ENCODE data around the gene MLF1. TPM values are rescaled to one million over a fixed set of nuclear protein-coding genes. Genes with fewer than 3 reads are reported as not detected.

The MLF1 gene
- total RNA-seq, 1 experiment from 2014 or later: 19.8 TPM

DNA sequence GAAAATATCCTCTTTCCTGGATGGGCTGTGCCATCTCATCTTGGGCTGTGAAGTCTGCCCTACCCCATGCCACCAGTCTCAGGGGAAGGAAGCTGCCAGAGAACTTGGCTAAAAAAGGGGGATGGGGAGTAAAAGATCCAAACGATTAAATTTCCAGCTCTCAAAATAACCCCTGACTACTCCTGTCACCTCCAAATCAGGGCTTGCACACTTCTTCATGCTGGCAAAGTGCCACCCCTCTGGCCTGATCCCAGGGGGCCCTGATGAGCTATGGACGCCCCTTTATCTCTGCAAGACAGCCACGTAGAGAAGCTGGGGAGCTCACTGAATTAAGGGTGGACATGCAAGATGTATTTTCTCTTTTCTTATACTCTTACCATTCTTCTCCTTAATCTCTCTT, 1.2 kb upstream of the MLF1 start:
- in situ Hi-C loops (cut with HindIII; ENCODE audit: low pct_unique_long_range_greater_than_20kb, low sequenced_read_pairs): no loop called here
- no peak for DNase-seq (ENCODE audit: low read depth, low spot score)

DNA sequence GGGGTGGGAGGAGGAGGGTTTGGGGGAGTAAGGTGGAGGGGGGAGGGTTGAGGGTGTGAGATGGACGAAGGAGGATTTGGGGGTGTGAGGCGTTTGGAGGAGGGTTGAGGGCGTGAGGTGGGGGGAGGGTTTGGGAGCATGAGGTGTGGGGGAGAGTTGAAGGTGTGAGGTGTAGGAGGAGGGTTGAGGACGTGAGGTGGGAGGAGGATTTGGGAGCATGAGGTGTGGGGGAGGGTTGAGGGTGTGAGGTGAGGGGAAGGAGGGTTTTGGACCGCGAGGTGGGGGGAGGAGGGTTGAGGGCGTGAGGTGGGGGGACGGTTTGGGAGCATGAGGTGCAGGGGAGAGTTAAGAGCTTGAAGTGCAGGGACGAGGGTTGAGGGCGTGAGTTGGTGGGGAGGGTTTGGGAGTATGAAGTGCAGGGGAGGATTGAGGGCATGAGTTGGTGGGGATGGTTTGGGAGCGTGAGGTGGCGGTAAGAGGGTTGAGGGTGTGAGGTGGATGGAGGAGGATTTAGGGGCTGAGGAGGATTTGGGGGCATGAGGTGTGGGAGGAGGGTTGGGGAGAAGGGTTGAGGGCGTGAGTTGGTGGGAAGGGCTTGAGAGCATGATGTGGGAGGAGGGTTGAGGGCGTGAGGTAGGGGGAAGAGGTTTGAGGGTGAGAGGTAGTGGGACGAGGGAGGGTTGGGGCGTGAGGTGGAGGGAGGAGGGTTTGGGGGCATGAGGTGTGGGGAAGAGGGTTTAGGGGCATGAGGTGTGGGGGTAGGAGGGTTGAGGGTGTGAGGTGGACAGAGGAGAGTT, 1.2 kb downstream of the MLF1 start:
- in situ Hi-C loops (cut with HindIII; ENCODE audit: low pct_unique_long_range_greater_than_20kb, low sequenced_read_pairs): no loop called here
- no peak for DNase-seq (ENCODE audit: low read depth, low spot score)

DNA sequence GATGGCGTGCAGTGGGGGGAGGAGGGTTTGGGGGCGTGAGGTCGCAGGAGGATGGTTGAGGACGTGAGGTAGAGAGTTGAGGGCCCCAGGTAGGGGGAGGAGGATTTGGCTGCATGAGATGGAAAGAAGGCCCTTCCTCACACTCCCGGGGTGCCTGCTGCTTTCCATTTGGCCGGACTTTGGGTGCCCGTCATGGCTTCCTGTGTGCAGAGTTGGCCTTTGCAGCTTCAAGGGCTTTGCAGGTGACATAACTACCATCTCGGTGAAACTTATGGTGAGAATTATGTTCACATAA, 1.7 kb downstream of the MLF1 start:
- no peak for DNase-seq (ENCODE audit: low read depth, low spot score)
- in situ Hi-C loops (cut with HindIII; ENCODE audit: low pct_unique_long_range_greater_than_20kb, low sequenced_read_pairs): no loop called here

DNA sequence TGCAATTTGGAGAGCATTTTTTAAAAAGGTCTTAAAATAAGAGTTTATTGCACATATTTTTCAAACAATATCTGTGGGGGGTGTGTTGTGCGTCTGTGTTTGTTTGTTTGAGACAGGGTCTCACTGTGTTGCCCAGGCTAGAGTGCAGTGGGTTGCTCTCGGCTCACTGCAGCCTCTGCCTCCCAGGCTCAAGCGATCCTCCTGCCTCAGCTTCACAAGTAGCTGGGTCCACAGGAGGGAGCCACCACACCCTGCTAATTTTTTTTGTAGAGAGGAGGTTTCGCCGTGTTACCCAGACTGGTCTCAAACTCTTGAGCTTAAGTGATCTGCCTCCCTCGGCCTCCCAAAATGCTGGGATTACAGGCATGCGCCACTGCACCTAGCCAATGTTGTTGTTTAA, 2.7 kb downstream of the MLF1 start:
- DNase-seq (ENCODE audit: low read depth, low spot score): peak; percentile 41
- in situ Hi-C loops (cut with HindIII; ENCODE audit: low pct_unique_long_range_greater_than_20kb, low sequenced_read_pairs): no loop called here

DNA sequence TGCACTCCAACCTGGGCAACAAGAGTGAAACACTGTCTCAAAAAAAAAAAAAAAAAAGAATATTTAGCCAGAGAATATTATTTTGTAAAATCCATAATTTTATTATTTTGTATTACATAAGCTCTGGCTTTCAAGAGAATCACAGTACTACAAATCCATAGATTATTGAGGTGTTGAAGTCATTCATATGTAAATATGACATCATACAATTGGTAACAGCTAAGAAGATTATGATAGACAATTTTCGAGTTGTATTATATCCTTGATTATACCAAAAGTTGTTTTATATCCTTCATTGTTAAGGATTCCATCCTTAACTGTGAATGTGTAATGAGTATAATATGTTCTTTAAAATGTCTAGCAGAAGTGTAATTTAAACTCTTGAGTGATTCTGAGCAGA, 3.7 kb downstream of the MLF1 start:
- in situ Hi-C loops (cut with HindIII; ENCODE audit: low pct_unique_long_range_greater_than_20kb, low sequenced_read_pairs): no loop called here

DNA sequence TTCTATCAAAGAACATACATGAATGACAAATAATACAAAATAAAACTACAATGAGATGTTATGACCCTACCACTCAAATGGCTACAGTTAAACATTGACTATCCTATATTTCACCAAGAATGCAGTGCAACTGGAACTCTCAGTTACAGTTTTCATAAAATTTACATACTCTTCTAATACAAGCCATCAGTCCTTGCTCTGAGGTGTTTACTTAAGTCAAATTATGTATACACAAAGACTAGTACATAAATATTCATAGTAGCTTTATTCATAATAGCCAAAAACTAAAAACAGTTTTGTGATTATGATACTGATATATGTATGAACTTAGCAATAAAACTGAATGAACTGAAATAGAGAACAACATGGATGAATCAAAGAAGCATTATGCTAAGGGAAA, 19.2 kb downstream of the MLF1 start:
- in situ Hi-C loops (cut with HindIII; ENCODE audit: low pct_unique_long_range_greater_than_20kb, low sequenced_read_pairs): no loop called here
- no peak for DNase-seq (ENCODE audit: low read depth, low spot score)

More for the DNA sequence above, 3.7 kb downstream of the MLF1 start:
- DNase-seq (ENCODE audit: low read depth, low spot score): no peak

DNA sequence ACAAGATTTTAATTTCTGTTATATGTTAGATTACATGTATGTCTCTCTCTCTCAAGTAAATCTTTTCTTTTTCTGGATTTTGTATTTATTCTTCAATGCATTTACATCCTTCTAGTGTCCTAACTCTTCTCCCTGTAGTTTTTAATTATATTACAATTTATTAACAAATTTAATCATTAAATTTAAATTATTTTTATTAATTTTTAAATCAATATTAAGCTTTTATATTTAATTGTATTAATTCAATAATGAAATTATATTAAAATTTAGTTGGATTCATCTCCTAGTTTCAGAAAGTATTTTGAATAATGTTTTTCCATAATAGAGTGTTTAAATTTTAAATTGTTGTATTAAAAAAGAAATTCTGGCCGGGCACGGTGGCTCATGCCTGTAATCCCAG, 29.8 kb downstream of the MLF1 start:
- in situ Hi-C loops (cut with HindIII; ENCODE audit: low pct_unique_long_range_greater_than_20kb, low sequenced_read_pairs): no loop called here

DNA sequence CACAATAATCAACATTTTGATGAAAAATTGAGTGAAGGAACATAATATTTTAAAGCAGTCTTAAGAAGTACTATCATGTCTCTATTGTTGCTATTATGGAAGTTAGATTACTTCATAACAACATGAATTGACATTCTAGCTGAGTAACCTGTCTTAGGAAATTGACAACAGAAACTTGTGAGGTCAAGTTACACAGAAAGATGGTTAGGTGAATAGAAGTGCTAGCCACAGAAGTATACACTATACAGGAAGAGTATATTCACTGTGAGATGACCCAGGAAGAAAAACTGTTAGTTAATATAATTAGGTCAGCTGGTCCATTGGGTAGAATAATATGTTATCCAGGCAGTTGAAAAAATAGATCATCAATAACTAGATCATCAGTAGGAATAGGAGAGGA, 31.2 kb downstream of the MLF1 start:
- in situ Hi-C loops (cut with HindIII; ENCODE audit: low pct_unique_long_range_greater_than_20kb, low sequenced_read_pairs): no loop called here
- DNase-seq (ENCODE audit: low read depth, low spot score): no peak

More for the DNA sequence above, 29.8 kb downstream of the MLF1 start:
- no peak for DNase-seq (ENCODE audit: low read depth, low spot score)

DNA sequence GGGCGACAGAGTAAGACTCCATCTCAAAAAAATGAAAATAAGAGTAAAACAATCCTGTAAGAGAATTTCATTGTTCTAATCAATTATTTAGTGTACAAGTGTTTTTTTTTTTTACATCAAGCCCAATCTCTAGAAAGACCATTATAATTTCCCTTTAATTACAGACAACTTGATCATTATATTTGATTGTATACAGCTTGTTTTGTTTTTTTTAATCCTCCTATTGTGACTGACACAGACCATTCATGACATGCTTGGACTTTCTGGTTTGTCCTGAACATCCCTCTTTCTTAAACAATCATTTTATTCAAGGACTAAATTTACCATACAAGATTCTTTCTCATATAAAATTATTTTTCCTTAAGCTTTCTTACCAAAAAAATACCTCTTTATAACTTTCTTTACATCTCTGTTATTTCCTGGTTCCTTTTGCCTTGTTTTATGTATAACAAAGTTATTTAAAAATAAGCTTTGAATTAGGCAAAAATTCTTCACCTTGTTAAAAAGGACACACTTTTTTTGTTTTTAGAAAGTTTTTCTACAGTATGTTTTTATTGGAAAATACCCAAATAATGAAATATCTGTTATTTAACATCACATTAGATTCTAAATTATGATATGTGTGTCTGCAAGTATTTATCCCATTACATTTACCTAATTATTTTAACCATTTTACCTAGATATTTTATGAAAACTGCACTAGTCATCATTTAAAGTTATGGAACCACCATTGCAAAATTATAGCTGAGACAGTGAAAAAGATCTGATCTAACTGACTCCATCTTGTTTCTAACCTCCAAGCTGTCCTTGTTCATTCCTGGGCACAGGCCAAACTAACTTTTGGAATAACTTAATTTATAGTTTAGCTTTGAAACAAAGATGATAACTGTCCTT, 47.2 kb downstream of the MLF1 start:
- in situ Hi-C loops (cut with HindIII; ENCODE audit: low pct_unique_long_range_greater_than_20kb, low sequenced_read_pairs): no loop called here
- no peak for DNase-seq (ENCODE audit: low read depth, low spot score)

DNA sequence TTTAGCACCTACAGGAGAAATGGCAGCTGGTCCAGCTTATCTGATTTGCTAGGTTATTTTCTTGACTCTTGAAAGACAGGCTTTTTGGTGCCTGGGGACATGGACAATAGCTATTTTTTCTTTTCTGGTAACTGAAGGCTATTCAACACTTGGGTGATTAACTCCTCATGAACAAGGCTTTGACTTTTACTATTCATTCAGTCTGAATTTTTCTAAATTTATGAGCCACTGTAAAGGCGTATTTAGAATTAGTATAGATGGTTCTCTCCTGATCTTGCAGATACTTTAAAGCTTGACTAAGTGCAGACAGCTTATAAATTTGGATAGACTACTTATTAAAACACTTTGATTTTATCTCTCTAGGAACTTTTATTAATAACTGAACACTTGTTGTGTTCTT, 54.9 kb downstream of the MLF1 start:
- in situ Hi-C loops (cut with HindIII; ENCODE audit: low pct_unique_long_range_greater_than_20kb, low sequenced_read_pairs): no loop called here
- DNase-seq (ENCODE audit: low read depth, low spot score): no peak

DNA sequence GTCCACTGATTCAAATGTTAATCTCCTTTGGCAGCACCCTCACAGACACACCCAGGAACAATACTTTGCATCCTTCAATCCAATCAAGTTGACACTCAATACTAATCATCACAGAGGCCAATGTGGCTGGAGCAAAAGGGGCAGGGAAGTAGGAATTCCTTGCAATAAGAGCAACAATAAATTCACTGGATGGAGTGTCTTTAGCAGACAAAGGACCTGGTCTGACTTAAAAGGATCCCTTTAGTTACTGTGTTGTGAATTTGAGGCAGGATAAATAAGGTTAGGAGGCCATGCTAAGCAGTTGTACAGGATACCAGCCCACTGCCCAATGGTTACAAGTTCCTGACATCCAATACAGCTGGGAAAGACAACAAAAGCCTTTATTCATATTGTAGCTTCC, 61.0 kb downstream of the MLF1 start:
- no peak for DNase-seq (ENCODE audit: low read depth, low spot score)
- in situ Hi-C loops (cut with HindIII; ENCODE audit: low pct_unique_long_range_greater_than_20kb, low sequenced_read_pairs): no loop called here

DNA sequence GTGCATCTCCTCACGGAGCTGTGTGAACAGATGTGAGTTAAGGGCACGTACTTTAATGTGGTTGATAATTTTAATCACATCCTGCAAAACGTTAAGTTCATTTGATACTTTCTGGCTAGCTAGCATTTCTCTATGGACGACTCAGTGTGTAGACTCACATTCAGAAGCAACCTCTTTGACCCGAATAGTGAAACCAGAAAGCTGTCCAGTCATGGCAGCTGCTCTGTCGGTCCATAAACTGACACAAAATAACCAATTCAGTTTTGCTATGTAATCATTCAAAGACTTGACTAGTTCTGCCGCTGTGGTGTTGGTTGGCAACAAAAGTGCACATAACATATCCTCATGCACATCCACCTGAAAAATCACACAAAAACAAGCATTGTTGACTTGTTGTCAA, 69.7 kb downstream of the MLF1 start:
- DNase-seq (ENCODE audit: low read depth, low spot score): no peak
- in situ Hi-C loops (cut with HindIII; ENCODE audit: low pct_unique_long_range_greater_than_20kb, low sequenced_read_pairs): no loop called here

DNA sequence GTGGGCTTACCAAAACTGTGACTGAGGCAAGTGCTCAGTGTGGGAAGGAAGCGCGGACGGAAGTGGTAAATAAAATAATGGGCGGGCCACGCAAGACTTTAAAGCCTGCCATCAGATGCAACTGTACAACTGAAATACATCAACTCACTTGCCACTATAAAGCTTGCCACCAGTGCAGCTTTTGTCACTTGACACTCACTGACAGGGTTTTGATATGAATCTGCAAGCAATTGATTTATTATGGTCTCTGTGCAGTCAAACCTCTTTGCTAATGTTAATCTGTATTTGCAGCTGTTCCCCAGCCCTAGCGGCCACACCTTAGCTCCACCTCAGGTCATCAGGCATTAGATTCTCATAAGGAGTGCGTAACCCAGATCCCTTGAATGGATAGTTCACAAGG, 71.0 kb downstream of the MLF1 start:
- in situ Hi-C loops (cut with HindIII; ENCODE audit: low pct_unique_long_range_greater_than_20kb, low sequenced_read_pairs): no loop called here
- DNase-seq (ENCODE audit: low read depth, low spot score): no peak

DNA sequence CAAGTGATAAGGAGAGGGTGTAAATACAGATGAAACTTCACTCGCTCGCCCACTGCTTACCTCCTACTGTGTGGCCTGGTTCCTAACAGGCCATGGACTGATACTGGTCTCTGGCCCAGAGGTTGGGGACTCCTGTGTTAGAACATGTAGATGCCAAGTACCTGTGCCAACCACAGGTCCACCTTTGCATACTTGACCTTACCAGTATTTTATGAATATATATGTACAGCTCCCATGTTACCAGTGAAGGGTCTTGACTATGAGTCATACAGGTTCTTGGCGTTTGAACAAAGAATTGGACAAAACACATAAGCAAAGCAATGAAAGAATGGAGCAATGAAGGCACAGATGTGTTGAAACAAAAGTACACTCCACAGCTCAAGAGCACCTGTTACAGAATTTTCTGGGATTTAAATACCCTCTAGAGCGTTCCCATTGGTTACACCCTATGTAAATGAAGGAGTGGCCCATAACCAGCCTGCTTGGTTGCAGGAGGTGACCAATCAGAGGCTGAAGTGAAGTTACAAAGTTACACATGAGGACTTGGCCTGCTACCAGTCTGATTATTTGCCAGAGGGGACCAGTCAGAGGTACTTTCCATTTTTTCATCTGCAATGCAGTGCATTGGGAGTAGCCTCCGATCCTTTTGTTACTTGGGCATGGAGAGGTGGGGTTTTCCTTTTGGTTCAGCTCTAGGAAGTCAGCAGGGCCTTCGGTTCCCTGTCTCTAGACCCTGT, 71.6 kb downstream of the MLF1 start:
- no peak for DNase-seq (ENCODE audit: low read depth, low spot score)
- in situ Hi-C loops (cut with HindIII; ENCODE audit: low pct_unique_long_range_greater_than_20kb, low sequenced_read_pairs): no loop called here

DNA sequence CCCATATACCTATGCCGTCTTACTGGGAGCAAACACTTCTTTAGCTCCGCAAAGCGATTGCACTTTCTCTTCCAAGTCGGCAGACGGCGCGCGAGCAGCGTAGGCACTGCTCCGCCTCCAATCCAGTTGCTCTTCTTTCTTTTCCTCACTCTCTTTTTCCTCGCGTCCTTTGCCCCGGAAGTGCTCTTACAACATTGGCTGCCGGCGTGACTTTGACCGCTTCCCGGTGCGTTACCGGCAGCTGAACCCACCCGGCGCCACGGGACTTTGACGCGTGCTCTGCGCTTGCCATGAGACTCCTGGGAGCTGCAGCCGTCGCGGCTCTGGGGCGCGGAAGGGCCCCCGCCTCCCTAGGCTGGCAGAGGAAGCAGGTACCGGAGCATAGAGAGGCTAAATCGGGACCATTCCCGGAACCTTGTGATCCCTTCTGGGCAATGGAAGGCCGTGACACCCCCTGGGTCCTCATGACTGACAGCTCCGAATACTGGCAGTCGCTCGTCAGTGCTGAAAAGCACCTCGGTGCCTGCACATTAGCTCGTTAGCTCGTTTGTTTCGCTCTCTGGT, 73.4 kb downstream of the MLF1 start, which contains the start of gene GFM1:
Gene GFM1, plus strand, starts transcription at position 183 of the 564 bp plus-strand sequence. Its CDS starts 108 bp downstream, at position 291.
- in situ Hi-C loops (cut with HindIII; ENCODE audit: low pct_unique_long_range_greater_than_20kb, low sequenced_read_pairs): no loop called here
- peak; percentile 98 for DNase-seq (ENCODE audit: low read depth, low spot score)

DNA sequence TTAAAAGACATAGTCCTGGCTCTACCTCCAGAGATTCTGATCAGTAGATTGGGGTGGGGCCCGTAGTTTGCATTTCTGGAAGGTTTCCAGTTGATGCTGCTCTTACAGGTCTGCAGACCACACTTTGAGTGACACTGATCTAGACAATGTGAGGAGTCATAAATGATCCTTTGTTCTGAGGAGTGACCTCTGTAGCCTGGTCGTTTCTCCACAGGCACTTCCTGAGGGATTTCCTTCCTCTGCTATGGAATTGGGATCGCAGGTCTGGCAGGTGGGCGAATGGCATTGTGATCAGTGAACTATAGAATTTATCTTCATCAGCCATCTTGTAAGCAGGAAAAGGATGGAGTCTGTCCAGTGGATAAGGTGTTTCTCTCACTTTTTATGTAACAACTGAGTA, 78.8 kb downstream of the MLF1 start:
- in situ Hi-C loops (cut with HindIII; ENCODE audit: low pct_unique_long_range_greater_than_20kb, low sequenced_read_pairs): no loop called here
- DNase-seq (ENCODE audit: low read depth, low spot score): no peak

DNA sequence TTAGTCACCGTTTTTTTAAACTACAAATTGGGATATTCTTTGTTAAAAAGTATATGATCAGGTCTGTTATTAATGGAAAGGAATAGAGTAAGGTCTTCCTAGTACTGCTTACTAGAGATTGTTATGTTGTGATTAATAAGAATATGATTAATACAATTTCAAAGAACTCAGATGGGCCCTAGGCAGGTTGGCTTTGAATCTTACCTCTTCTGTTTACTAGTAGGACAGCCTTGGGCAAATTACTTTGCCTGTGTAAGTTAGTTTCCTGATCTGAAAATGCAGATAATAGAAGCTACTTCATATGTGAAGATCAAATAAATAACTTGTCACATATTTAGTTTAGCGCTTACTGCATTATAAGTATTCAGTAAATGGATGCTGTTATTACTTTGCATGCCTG, 80.2 kb downstream of the MLF1 start:
- in situ Hi-C loops (cut with HindIII; ENCODE audit: low pct_unique_long_range_greater_than_20kb, low sequenced_read_pairs): no loop called here
- DNase-seq (ENCODE audit: low read depth, low spot score): no peak

DNA sequence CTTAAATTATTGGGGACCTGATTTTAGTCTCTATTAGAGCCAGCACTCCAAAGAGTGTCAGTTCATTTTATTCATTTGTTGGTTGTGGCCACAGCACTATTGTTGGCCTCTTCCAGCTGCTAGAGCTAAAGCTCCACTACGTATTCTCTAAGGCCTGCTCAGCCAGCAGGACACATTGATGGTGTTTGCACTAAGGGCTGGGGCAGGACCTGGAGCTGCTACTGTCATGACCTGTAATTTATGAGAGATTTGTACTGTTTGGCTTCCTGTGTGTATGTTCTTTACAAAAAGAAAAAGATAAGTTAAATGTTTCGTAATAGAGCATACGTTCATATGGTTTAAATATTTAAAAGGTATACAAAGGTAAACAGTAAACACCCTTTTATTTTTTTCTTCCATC, 81.5 kb downstream of the MLF1 start:
- in situ Hi-C loops (cut with HindIII; ENCODE audit: low pct_unique_long_range_greater_than_20kb, low sequenced_read_pairs): no loop called here
- no peak for DNase-seq (ENCODE audit: low read depth, low spot score)

All from SK-MEL-5 (cell line).